ENCODE data around the gene KRT15. TPM values are rescaled to one million over a fixed set of nuclear protein-coding genes. Genes with fewer than 3 reads are reported as not detected.

KRT15 gene
- total and polyA plus RNA-seq, 2 of the 8 experiments (the other 6 are each of a cell fraction or from before 2014, with no cell fraction given) = 0.11 to 0.13 TPM

GRCh38 chr17:41553176-41553575, 34.5 kb upstream of the KRT15 start (continued):
- TF ChIP-seq SP4 (IDR thresholded peaks at IDR 0.05; ENCODE audit: low read length) (no peak), SIX5 (IDR thresholded peaks at IDR 0.05; ENCODE audit: low read depth, low read length) (no peak), TAF7 (optimal IDR thresholded peaks at IDR 0.05; ENCODE audit: borderline replicate concordance, low read depth, low read length) (no peak), TBP (IDR thresholded peaks at IDR 0.05; ENCODE audit: low read depth, low read length) (no peak), KDM1A (IDR thresholded peaks at IDR 0.05; ENCODE audit: borderline replicate concordance, low read length) (no peak), PHF8 (conservative IDR thresholded peaks at IDR 0.05; ENCODE audit: low read depth, low read length) (no peak), RXRA (IDR thresholded peaks at IDR 0.05; ENCODE audit: insufficient read depth, low read depth, low read length) (no peak)
